ENCODE results near the gene CSK.

The CSK gene

DNA sequence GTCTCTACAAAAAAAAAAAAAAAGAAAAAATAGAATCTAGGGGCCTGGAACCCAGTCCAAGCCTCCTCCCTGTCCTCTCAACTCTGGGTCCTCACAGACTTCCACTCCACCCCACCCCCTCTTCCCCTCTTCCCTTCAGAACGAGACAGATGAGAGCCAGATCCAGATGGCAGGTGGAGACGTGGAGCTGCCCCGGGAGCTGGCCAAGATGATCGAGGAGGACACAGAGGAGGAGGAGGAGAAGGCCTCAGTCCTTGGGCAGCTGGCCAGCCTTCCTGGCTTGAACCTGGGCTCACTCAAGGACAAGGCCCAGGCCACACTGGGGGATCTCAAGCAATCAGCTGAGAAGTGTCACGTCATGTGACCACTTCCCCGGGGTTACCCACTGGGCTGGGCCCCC is 48.1 kb downstream of the CSK start:
- Histone ChIP-seq H4K12ac (ENCODE audit: low read depth, low read length) (no peak overlapping the region), H3K27me3 (ENCODE audit: insufficient read depth, low read length) (peaks cover 8% of the 10 kb centered on the region), H3K4me3 (ENCODE audit: low read depth, low read length) (no peak overlapping the region), H3K23ac (ENCODE audit: low read length) (no peak overlapping the region), H4K91ac (ENCODE audit: low read depth, low read length) (no peak overlapping the region), H2BK12ac (ENCODE audit: low read length) (no peak overlapping the region), H3K4me2 (ENCODE audit: low read length) (no peak overlapping the region), H3K18ac (ENCODE audit: low read length) (no peak overlapping the region), H2BK120ac (ENCODE audit: insufficient read depth, low read length, poor library complexity) (no peak overlapping the region), H2BK5ac (ENCODE audit: low read depth, low read length, poor library complexity) (no peak overlapping the region), H3K9ac (ENCODE audit: low read length) (no peak overlapping the region), H3K79me2 (ENCODE audit: control insufficient read depth, insufficient read depth, low read length, poor library complexity) (no peaks in the 10 kb centered on the region), H3K79me1 (ENCODE audit: low read length) (no peaks in the 10 kb centered on the region), H3K4me1 (ENCODE audit: control insufficient read depth in 1 of 2, insufficient read depth in 2 of 2, low read length in 2 of 2) (no peaks in the 10 kb centered on the region), H3K9me3 (ENCODE audit: insufficient read depth, low read depth, low read length) (no peaks in the 10 kb centered on the region), H2AFZ (ENCODE audit: insufficient read depth, low read length, poor library complexity) (no peak overlapping the region), H4K8ac (ENCODE audit: low read depth, low read length) (no peak overlapping the region), H3K4ac (ENCODE audit: low read depth, low read length) (no peak overlapping the region), H3K36me3 (ENCODE audit: control insufficient read depth in 1 of 2, insufficient read depth in 2 of 2, low read length in 2 of 2) (no peaks in the 10 kb centered on the region), H3K27ac (ENCODE audit: low read depth, low read length) (no peak overlapping the region), H2AK5ac (ENCODE audit: low read length) (no peak overlapping the region), H3K14ac (ENCODE audit: low read length) (no peak overlapping the region)
- WGBS (ENCODE audit: extremely low coverage, insufficient coverage, insufficient read length), result no CpG with 5 or more reads among the region's 6 CpGs
- DNase-seq, result no peak

DNA sequence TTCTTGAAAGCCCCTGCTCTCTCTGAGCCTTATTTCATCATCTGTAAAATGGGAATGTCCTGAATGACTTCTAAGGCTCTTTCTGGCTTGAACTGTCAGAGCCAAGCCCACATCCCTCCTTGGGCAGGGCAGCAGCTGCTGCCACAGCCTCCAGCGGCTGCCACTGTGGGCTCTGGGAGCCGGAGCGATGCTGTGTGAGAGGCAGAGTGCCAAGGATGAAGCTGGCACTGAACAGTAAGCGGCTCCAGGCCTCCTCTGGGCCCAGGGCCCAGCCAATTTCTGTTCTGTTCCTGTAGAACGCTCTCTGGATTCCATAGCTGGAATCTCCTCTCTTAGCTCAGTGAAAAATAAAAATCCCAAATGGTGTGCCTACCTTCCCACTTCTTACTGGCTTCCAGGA is 49.0 kb downstream of the CSK start:
- H2BK12ac ChIP-seq (ENCODE audit: low read length), result no peak overlapping the region
- no peak overlapping the region for H3K18ac ChIP-seq (ENCODE audit: low read length)
- H2BK5ac ChIP-seq (ENCODE audit: low read depth, low read length, poor library complexity), result no peak overlapping the region
- H3K4me2 ChIP-seq (ENCODE audit: low read length), result no peak overlapping the region
- H2BK120ac ChIP-seq (ENCODE audit: insufficient read depth, low read length, poor library complexity), result no peak overlapping the region
- H3K4me3 ChIP-seq (ENCODE audit: low read depth, low read length), result no peak overlapping the region
- H3K4ac ChIP-seq (ENCODE audit: low read depth, low read length), result no peak overlapping the region
- no peak overlapping the region for H3K23ac ChIP-seq (ENCODE audit: low read length)
- no peaks in the 10 kb centered on the region for H3K79me2 ChIP-seq (ENCODE audit: control insufficient read depth, insufficient read depth, low read length, poor library complexity)
- H2AFZ ChIP-seq (ENCODE audit: insufficient read depth, low read length, poor library complexity), result no peak overlapping the region
- no peak overlapping the region for H4K91ac ChIP-seq (ENCODE audit: low read depth, low read length)
- H3K27me3 ChIP-seq (ENCODE audit: insufficient read depth, low read length), result peaks cover 6% of the 10 kb centered on the region
- no peak overlapping the region for H2AK5ac ChIP-seq (ENCODE audit: low read length)
- no peak for DNase-seq
- H3K14ac ChIP-seq (ENCODE audit: low read length), result no peak overlapping the region
- H4K12ac ChIP-seq (ENCODE audit: low read depth, low read length), result no peak overlapping the region
- WGBS (ENCODE audit: extremely low coverage, insufficient coverage, insufficient read length), result no CpG with 5 or more reads among the region's 5 CpGs
- no peak overlapping the region for H4K8ac ChIP-seq (ENCODE audit: low read depth, low read length)
- no peaks in the 10 kb centered on the region for H3K9me3 ChIP-seq (ENCODE audit: insufficient read depth, low read depth, low read length)
- peaks cover 0 to 3% of the 10 kb centered on the region in 2 experiments for H3K4me1 ChIP-seq (ENCODE audit: control insufficient read depth in 1 of 2, insufficient read depth in 2 of 2, low read length in 2 of 2)
- H3K9ac ChIP-seq (ENCODE audit: low read length), result no peak overlapping the region
- H3K27ac ChIP-seq (ENCODE audit: low read depth, low read length), result no peak overlapping the region
- no peaks in the 10 kb centered on the region for H3K79me1 ChIP-seq (ENCODE audit: low read length)
- H3K36me3 ChIP-seq (ENCODE audit: control insufficient read depth in 1 of 2, insufficient read depth in 2 of 2, low read length in 2 of 2), result peaks cover 0 to 3% of the 10 kb centered on the region in 2 experiments

DNA sequence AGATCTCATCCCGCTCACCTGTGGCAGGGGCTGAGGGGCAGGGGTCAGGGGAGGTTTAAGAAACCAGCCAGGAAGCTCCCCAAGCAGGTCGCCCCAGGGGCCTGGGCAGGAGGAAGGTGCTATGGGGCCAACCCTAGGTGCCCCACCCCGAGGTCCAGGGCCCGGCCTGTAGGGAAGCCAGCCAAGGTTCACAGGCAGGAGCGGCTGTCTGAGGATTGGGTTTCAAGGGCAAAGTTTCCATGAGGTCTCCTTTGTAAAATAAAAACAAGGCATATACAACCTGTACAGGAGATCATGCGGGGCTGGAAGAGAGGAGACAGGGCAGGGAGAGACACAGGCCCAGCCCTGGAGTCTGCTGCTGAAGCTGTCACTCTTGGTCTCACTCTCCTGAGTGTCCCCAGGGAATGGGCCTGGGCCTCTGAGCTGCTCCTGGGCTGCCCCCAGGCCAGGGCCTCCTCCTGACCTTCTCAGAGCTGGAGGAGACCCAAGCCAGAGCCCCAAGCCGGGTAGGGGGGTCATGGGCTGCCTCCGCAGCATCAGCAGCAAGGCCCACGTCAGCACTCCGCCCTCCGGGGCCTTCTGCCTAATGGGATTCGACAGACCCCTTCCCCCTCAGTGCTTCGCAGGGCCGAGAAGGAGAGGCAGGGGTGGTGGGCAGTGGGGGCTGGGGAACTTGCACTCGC is 50.1 kb downstream of the CSK start:
- Histone ChIP-seq H3K4me2 (ENCODE audit: low read length) (no peak overlapping the region), H3K79me1 (ENCODE audit: low read length) (no peaks in the 10 kb centered on the region), H2BK12ac (ENCODE audit: low read length) (no peak overlapping the region), H3K4me1 (ENCODE audit: control insufficient read depth in 1 of 2, insufficient read depth in 2 of 2, low read length in 2 of 2) (peaks cover 0 to 3% of the 10 kb centered on the region in 2 experiments), H3K23ac (ENCODE audit: low read length) (no peak overlapping the region), H3K9me3 (ENCODE audit: insufficient read depth, low read depth, low read length) (no peaks in the 10 kb centered on the region), H3K4ac (ENCODE audit: low read depth, low read length) (no peak overlapping the region), H3K18ac (ENCODE audit: low read length) (no peak overlapping the region), H4K91ac (ENCODE audit: low read depth, low read length) (no peak overlapping the region), H2BK120ac (ENCODE audit: insufficient read depth, low read length, poor library complexity) (no peak overlapping the region), H2BK5ac (ENCODE audit: low read depth, low read length, poor library complexity) (no peak overlapping the region), H2AFZ (ENCODE audit: insufficient read depth, low read length, poor library complexity) (no peak overlapping the region), H4K12ac (ENCODE audit: low read depth, low read length) (no peak overlapping the region), H4K8ac (ENCODE audit: low read depth, low read length) (no peak overlapping the region), H3K4me3 (ENCODE audit: low read depth, low read length) (no peak overlapping the region), H3K27me3 (ENCODE audit: insufficient read depth, low read length) (no peaks in the 10 kb centered on the region), H3K27ac (ENCODE audit: low read depth, low read length) (no peak overlapping the region), H3K36me3 (ENCODE audit: control insufficient read depth in 1 of 2, insufficient read depth in 2 of 2, low read length in 2 of 2) (peaks cover 0 to 3% of the 10 kb centered on the region in 2 experiments), H2AK5ac (ENCODE audit: low read length) (no peak overlapping the region), H3K9ac (ENCODE audit: low read length) (no peak overlapping the region), H3K14ac (ENCODE audit: low read length) (no peak overlapping the region), H3K79me2 (ENCODE audit: control insufficient read depth, insufficient read depth, low read length, poor library complexity) (no peaks in the 10 kb centered on the region)
- WGBS (ENCODE audit: extremely low coverage, insufficient coverage, insufficient read length), result no CpG with 5 or more reads among the region's 15 CpGs
- DNase-seq, result no peak

DNA sequence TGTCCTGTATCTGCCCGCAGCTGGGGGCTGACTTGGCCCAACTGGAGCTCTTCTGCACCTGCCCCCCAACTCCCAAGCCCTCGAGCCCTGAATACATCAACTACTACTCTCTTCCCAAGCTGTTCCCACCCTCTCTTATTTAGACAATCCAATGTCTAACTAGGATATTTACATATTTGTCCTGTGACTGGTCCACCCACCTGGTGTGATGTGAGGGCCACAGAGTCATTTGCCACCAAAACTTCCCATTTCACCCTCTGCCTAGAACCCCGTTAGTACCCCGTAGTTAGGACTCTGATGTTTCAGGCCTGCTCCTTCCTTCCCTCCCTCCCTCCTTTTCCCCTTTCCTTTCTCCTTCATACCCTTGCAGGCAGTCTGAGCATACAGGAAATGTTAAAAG is 50.9 kb downstream of the CSK start:
- H3K27ac ChIP-seq (ENCODE audit: low read depth, low read length), result no peak overlapping the region
- no CpG with 5 or more reads among the region's 4 CpGs for WGBS (ENCODE audit: extremely low coverage, insufficient coverage, insufficient read length)
- H3K79me2 ChIP-seq (ENCODE audit: control insufficient read depth, insufficient read depth, low read length, poor library complexity), result no peaks in the 10 kb centered on the region
- no peak overlapping the region for H4K12ac ChIP-seq (ENCODE audit: low read depth, low read length)
- H3K4me2 ChIP-seq (ENCODE audit: low read length), result no peak overlapping the region
- peaks cover 0 to 3% of the 10 kb centered on the region in 2 experiments for H3K4me1 ChIP-seq (ENCODE audit: control insufficient read depth in 1 of 2, insufficient read depth in 2 of 2, low read length in 2 of 2)
- H2BK120ac ChIP-seq (ENCODE audit: insufficient read depth, low read length, poor library complexity), result no peak overlapping the region
- H3K9me3 ChIP-seq (ENCODE audit: insufficient read depth, low read depth, low read length), result no peaks in the 10 kb centered on the region
- H3K18ac ChIP-seq (ENCODE audit: low read length), result no peak overlapping the region
- no peak for DNase-seq
- no peak overlapping the region for H2AK5ac ChIP-seq (ENCODE audit: low read length)
- H3K4ac ChIP-seq (ENCODE audit: low read depth, low read length), result no peak overlapping the region
- H2AFZ ChIP-seq (ENCODE audit: insufficient read depth, low read length, poor library complexity), result no peak overlapping the region
- H3K14ac ChIP-seq (ENCODE audit: low read length), result no peak overlapping the region
- no peak overlapping the region for H3K4me3 ChIP-seq (ENCODE audit: low read depth, low read length)
- peaks cover 0 to 3% of the 10 kb centered on the region in 2 experiments for H3K36me3 ChIP-seq (ENCODE audit: control insufficient read depth in 1 of 2, insufficient read depth in 2 of 2, low read length in 2 of 2)
- no peak overlapping the region for H3K23ac ChIP-seq (ENCODE audit: low read length)
- H4K91ac ChIP-seq (ENCODE audit: low read depth, low read length), result no peak overlapping the region
- H4K8ac ChIP-seq (ENCODE audit: low read depth, low read length), result no peak overlapping the region
- no peak overlapping the region for H3K9ac ChIP-seq (ENCODE audit: low read length)
- no peaks in the 10 kb centered on the region for H3K27me3 ChIP-seq (ENCODE audit: insufficient read depth, low read length)
- no peaks in the 10 kb centered on the region for H3K79me1 ChIP-seq (ENCODE audit: low read length)
- no peak overlapping the region for H2BK12ac ChIP-seq (ENCODE audit: low read length)
- no peak overlapping the region for H2BK5ac ChIP-seq (ENCODE audit: low read depth, low read length, poor library complexity)

Measured in trophoblast cell (in vitro differentiated cells and primary cell).